HTR-8/SVneo (cell line): Measurements from ENCODE around the gene IKBKG.
"Not testable (repeated sequence)": the region's sequence is repeated elsewhere in the genome, so short reads cannot be mapped to it uniquely, and the experiment has no call there.

Experiments
- DNase-seq: peaks from one replicate; pipeline ENCODE4 v3.0.0; 2011; ENCODE audit warnings: low spot score, mixed read lengths; ENCODE audit not compliant: insufficient read length
- FAIRE-seq: peaks from 2 replicates; lab custom pipeline; 2011; peaks lifted over from hg19 to GRCh38; lab: Jason Lieb, UNC

Gene IKBKG

GRCh38 chrX:154547245-154548027 is at the start of gene IKBKG:
Gene IKBKG (plus strand): TSS chrX:154547620. CDS start chrX:154552003, 4,383 bp downstream.
- DNase-seq: peak; percentile 70

DNA sequence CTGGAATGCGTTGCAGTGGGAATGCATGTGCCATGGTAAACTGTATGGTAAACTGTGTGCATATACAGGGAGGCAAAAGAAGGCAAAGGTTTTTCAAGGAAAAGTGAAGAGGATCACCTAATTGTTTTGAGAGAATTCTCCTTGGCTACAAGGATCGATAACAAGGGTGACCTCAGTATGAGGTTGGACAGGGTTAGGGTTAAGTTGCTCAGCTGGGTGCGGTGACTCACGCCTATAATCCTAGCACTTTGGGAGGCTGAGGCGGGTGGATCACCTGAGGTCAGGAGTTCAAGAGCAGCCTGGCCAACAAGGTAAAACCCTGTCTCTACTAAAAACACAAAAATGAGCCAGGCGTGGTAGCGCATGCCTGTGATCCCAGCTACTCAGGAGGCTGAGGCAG is 46.0 kb upstream of the IKBKG start:
- not testable (repeated sequence) for DNase-seq, FAIRE-seq

More at GRCh38 chrX:154547245-154548027, at the start of gene IKBKG:
- no peak for FAIRE-seq

- DNase-seq (no peak), FAIRE-seq (no peak)
These were observed 45.3 kb upstream of the IKBKG start for GRCh38 chrX:154502098-154502497.

DNA sequence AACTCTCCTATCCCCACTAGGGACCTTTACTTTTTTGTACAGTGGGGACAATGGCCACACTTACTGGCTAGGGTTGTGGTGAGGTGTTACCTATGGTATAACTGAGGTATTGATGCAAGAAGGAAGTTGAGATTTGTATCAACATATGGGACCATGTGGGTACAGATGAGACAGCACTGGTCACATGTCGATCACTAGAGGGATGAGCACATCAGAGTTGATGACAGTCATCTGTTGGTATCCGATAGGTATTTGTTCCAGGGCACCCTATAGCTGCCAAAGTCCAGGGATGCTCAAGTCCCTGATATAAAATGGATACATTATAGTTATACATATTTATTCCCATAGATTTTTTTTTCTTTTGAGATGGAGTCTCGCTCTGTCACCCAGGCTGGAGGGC is 44.4 kb upstream of the IKBKG start:
- DNase-seq (no peak), FAIRE-seq (no peak)

DNA sequence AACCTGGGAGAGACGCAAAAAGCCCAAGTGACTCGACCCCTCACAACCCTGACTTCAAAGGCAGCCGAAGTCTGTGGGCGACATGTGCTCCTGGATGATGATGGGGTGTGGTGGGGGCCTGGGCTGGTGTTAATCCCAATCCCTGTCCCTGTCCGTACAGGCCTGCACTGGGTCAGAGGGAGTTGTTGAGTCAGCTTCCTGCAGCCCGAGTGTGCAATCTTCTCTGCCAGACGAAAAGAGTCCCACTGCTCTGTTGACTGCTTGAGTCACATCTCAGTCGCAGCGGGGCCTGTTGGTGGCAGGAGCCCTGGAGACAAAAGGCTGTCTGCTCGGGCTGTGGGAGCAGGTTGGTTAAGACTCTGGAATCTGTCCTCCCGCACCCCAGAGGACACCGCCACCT is 41.7 kb upstream of the IKBKG start:
- FAIRE-seq: no peak
- DNase-seq: no peak

DNA sequence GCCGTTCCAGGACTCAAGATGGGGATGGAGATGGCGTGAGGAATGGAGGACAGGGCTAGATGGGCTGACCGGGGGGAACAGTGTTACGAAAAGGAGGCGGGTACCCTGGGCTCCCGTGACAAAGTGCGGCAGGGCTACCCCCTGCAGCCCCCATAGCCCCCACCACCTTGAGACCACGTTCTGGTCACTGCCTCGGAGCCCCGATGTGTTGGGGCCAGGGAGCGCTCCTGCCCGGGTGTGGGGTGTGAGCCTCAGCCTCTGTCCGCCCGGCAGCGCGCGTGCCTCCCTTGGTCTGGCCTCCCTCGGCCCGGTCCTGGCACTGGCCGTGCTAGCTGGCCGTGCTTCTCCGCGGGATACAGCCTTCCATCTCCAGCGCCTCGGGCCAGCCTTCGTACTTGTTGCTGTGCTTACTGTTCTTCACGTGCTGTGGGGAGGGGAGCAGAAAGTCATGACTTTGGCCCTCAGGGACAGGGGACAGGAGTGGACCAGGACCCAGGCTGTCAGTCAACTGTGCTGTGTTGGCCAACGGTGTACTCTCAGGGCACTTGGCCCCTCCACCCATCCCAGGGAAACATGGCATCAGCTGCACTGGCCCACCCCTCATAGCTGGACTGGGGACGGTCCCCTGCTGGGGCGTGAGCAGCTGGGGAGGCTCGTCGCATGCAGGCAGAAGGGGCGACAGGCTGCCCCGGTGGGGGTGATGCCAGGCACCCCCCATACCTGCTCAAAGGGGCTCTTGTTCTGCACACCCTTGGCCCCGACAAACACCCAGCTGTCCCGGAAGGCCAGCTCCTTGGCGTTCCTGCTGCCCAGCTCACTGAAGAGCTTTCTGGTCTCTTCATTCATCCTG is 40.7 kb upstream of the IKBKG start:
- FAIRE-seq: no peak

DNA sequence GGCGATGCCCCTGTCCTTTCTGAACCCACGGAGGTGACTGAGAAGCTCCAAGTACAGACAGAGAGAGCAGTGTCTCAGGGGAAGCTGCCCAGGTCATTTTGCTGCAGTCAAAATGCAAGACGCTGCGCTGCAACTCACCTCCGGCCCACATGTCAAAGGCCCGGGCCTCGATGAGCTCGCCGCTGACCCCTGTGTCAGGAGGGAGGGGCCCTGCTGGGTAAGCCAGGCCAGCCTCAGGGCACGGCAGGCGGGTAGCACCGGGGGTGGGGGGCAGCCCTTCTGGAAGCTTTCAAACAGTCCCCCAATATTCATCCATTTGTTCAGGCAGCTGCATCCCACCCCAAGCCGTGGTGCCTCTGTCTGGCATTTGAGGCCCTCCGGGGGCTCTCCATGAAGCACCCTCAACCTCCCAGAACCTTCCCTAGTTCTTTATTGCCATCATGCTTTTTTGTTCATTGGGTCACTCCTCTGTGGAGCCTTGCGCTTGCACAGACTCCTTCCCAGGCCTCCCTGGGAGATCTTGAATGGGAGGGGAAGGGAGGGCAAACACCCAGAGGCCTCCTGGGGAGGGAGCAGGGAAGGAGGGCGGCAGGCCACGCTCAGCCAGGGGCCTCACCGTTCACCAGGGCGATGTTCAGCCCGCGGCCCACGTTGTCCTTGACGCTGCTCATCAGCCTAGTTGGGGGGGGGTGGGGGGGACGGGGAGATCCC is 39.6 kb upstream of the IKBKG start:
- DNase-seq (no peak), FAIRE-seq (no peak)

More for the DNA sequence above, 40.7 kb upstream of the IKBKG start:
- DNase-seq: no peak

GRCh38 chrX:154508384-154508745 is 39.1 kb upstream of the IKBKG start:
- DNase-seq: no peak

DNA sequence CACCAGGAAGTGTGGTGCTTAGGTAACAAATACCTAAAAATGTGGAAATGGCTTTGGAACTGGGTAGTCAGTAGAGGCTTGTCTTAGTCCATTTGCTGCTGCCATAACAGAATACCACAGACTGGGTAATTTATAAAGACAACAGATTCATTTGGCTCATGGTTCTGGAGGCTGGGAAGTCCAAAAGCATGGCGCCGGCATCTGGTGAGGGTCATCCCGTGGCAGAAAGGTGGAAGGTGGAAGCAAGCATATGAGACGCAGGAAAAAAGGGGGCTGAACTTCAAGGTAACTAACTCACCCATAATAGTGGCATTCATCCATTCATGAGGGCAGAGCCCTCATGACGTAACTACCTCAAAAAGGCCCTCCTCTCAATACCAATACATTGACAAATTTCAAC is 38.0 kb upstream of the IKBKG start:
- no peak for DNase-seq
- no peak for FAIRE-seq

More at GRCh38 chrX:154508384-154508745, 39.1 kb upstream of the IKBKG start:
- FAIRE-seq: no peak

- FAIRE-seq: no peak
- no peak for DNase-seq
These were observed 35.7 kb upstream of the IKBKG start for GRCh38 chrX:154511761-154512160.

GRCh38 chrX:154512879-154513553 is 34.4 kb upstream of the IKBKG start:
- FAIRE-seq: no peak
- no peak for DNase-seq

GRCh38 chrX:154513716-154514115 is 33.7 kb upstream of the IKBKG start:
- no peak for DNase-seq
- no peak for FAIRE-seq

DNA sequence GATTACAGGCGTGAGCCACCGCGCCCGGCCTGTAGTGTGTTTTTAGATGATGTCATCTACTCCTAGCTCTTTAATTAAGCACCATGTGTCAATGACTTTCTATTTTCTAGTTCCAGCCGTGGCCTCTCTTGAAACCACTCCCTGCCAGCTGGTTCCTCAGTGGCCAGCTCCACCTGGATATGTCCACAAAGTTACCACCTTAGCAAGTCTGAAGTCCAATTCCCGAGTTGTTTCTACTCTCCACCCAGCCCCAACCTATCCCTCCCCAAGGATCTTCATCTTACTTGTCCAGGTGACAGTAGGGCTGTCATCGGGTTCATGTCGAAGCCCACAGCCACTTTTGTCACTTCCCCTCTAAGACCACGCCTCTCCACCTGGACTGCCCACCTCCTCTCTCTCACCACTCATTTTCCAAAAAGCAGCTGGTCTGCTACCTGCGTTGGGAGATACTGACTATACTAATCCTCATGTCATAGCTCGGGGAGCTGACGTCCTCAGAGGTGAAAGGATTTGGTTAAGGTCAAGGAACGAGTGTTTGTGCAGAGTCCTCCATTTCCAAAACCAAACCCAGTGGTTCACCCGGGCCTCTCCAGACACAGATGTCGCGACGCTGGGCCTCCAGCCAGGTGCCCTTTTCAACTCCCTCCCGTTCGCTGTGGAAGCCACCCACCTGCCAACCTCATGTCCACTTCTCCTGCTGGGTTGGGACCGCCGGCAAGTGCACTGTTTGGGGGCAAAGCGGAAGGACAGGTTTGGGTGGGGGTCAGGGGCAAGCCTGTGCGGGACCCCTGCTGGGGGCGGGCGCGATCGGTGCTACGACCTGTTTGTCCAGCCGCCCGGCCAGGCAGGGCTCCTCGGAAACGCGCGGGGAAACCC is 32.1 kb upstream of the IKBKG start:
- no peak for FAIRE-seq
- no peak for DNase-seq

- DNase-seq: peak; percentile 69
- peak; percentile 79 for FAIRE-seq
These were observed 31.3 kb upstream of the IKBKG start, which contains the start of gene FAM3A for GRCh38 chrX:154515966-154516655. Gene FAM3A (minus strand): TSS chrX:154516232. CDS start chrX:154515772, 460 bp downstream.

- no peak for FAIRE-seq
- no peak for DNase-seq
These were observed 30.7 kb upstream of the IKBKG start for GRCh38 chrX:154516656-154517100.

DNA sequence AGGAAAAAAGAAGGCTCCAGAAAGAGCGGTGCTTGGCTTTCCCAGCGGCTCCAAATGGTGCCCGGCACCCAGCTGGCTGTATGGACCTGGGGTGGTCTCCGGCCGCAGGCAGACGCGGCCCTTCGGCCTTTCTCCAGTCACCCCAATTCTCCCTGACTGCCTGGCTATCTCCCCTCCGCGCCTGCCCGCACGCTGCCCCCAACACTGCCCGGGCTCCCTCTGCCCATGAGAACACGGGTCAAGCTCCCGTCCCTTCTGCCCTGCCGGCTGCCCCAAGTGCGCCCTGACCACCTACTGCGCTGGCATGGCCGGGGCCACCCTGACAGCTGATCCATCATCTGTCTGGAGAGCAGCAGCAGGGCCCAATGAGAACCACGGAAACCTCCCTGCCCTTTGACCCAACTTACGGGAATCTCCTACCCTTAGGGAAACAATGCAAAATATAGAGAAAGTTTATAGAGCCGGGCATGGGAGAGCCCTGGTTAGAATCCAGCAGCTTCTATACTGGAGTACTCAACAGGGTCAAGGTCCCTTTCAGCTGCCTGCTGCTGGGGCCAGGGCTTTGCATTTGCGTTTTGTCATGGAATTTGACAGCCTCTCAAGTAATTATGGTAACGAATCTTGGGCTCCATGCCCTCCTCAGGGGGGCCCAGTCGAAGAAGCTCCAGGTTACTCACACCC is 30.2 kb upstream of the IKBKG start:
- no peak for FAIRE-seq

GRCh38 chrX:154519389-154519788 is 28.0 kb upstream of the IKBKG start:
- no peak for DNase-seq
- FAIRE-seq: no peak

More for the DNA sequence above, 30.2 kb upstream of the IKBKG start:
- DNase-seq: no peak
